KMS-11 (cell line): Measurements from ENCODE around the gene CEP70.

Experiments
- H2AFZ ChIP-seq: fragments of 200-600 bp; sonication (generic); 2 replicates; pipeline ENCODE4 v1.6.1; 2016; ENCODE audit warnings: antibody characterized with exemption, mixed run types, low read depth
- H3K27ac ChIP-seq: fragments of 200-600 bp; sonication (generic); 2 replicates; pipeline ENCODE4 v1.6.1; 2016; ENCODE audit warnings: mild to moderate bottlenecking, mixed run types
- H3K27me3 ChIP-seq: fragments of 200-600 bp; sonication (generic); 2 replicates; pipeline ENCODE4 v1.6.1; 2017; ENCODE audit warnings: mild to moderate bottlenecking, low read depth, mixed run types, moderate library complexity; ENCODE audit not compliant: insufficient read depth
- H3K36me3 ChIP-seq: fragments of 200-600 bp; sonication (generic); 2 replicates; pipeline ENCODE4 v1.6.1; 2017; ENCODE audit warnings: mild to moderate bottlenecking, mixed run types; ENCODE audit not compliant: insufficient read depth
- H3K4me1 ChIP-seq: fragments of 200-600 bp; sonication (generic); 2 replicates; pipeline ENCODE4 v1.6.1; 2016; ENCODE audit warnings: mild to moderate bottlenecking, low read depth, mixed run types; ENCODE audit not compliant: poor library complexity, severe bottlenecking
- H3K4me2 ChIP-seq: fragments of 200-600 bp; sonication (generic); 2 replicates; pipeline ENCODE4 v1.7.0; 2016; ENCODE audit warnings: mild to moderate bottlenecking, mixed run types
- H3K4me3 ChIP-seq: fragments of 200-600 bp; sonication (generic); IDR thresholded peaks from 2 replicates; pipeline ENCODE4 v1.6.1; 2017; ENCODE audit warnings: low read depth, low read length, mixed read lengths; ENCODE audit not compliant: insufficient read depth
- H3K79me2 ChIP-seq: fragments of 200-600 bp; sonication (generic); 2 replicates; pipeline ENCODE4 v1.6.1; 2016; ENCODE audit warnings: low read depth, mixed run types; ENCODE audit not compliant: insufficient read depth
- H3K9ac ChIP-seq: fragments of 200-600 bp; sonication (generic); 2 replicates; pipeline ENCODE4 v1.6.1; 2016; ENCODE audit warnings: mild to moderate bottlenecking, mixed run types
- H4K20me1 ChIP-seq: fragments of 200-600 bp; sonication (generic); 2 replicates; pipeline ENCODE4 v1.6.1; 2016; ENCODE audit warnings: mild to moderate bottlenecking, mixed run types; ENCODE audit not compliant: insufficient read depth
- CTCF ChIP-seq: fragments of 200-600 bp; sonication (generic); conservative IDR thresholded peaks from 2 replicates; pipeline ENCODE4 v1.6.1; 2017; ENCODE audit warnings: low read depth, mild to moderate bottlenecking, antibody characterized with exemption, low read length, moderate library complexity, mixed read lengths

Gene CEP70

GRCh38 chr3:138549179-138549977, 44.7 kb downstream of the CEP70 start:
- no peak for TF ChIP-seq CTCF
- Histone ChIP-seq H3K4me1 (peaks cover 7% of the 10 kb centered on the region), H3K79me2 (no peaks in the 10 kb centered on the region), H3K4me3 (no peak overlapping the region), H3K9ac (no peak overlapping the region), H3K27me3 (no peaks in the 10 kb centered on the region), H4K20me1 (no peaks in the 10 kb centered on the region), H3K27ac (no peak overlapping the region), H2AFZ (no peak overlapping the region), H3K36me3 (no peaks in the 10 kb centered on the region), H3K4me2 (no peak overlapping the region)

GRCh38 chr3:138547342-138547975, 46.6 kb downstream of the CEP70 start:
- Histone ChIP-seq H3K4me1 (peaks cover 2% of the 10 kb centered on the region), H4K20me1 (no peaks in the 10 kb centered on the region), H3K36me3 (no peaks in the 10 kb centered on the region), H3K79me2 (no peaks in the 10 kb centered on the region), H3K4me2 (no peak overlapping the region), H3K27me3 (no peaks in the 10 kb centered on the region), H3K4me3 (no peak overlapping the region), H3K9ac (no peak overlapping the region), H2AFZ (no peak overlapping the region), H3K27ac (no peak overlapping the region)
- no peak for TF ChIP-seq CTCF

GRCh38 chr3:138544546-138544945, 49.5 kb downstream of the CEP70 start:
- no peak for TF ChIP-seq CTCF
- Histone ChIP-seq H3K27me3 (no peaks in the 10 kb centered on the region), H3K4me2 (no peak overlapping the region), H4K20me1 (no peaks in the 10 kb centered on the region), H3K27ac (no peak overlapping the region), H3K36me3 (no peaks in the 10 kb centered on the region), H3K79me2 (no peaks in the 10 kb centered on the region), H3K4me1 (no peaks in the 10 kb centered on the region), H3K4me3 (no peak overlapping the region), H3K9ac (no peak overlapping the region), H2AFZ (no peak overlapping the region)

GRCh38 chr3:138542977-138543376, 51.1 kb downstream of the CEP70 start:
- Histone ChIP-seq H2AFZ (no peak overlapping the region), H4K20me1 (no peaks in the 10 kb centered on the region), H3K4me1 (no peaks in the 10 kb centered on the region), H3K27me3 (no peaks in the 10 kb centered on the region), H3K4me3 (no peak overlapping the region), H3K4me2 (no peak overlapping the region), H3K9ac (no peak overlapping the region), H3K79me2 (no peaks in the 10 kb centered on the region), H3K27ac (no peak overlapping the region), H3K36me3 (no peaks in the 10 kb centered on the region)
- no peak for TF ChIP-seq CTCF
